Transverse colon (tissue), 4 donors: Measurements from ENCODE around the gene SLC25A6. TPM values are rescaled to one million over a fixed set of nuclear protein-coding genes. Genes with fewer than 3 reads are reported as not detected.
"Not testable (repeated sequence)": the region's sequence is repeated elsewhere in the genome, so short reads cannot be mapped to it uniquely, and the experiment has no call there.

Experiments used
- DNase-seq: peaks from one replicate; pipeline ENCODE4 v3.0.0-alpha.2; 2019
- H3K27ac ChIP-seq, 4 donors: fragments of 200-600 bp; sonication (generic); 2 replicates each; pipeline ENCODE4 v1.5.1; 2016 to 2018; ENCODE audit warnings: inconsistent platforms in 4 of 4
- H3K27me3 ChIP-seq: fragments of 200-600 bp; sonication (generic); 2 replicates; pipeline ENCODE4 v1.5.1; 2017; ENCODE audit warnings: inconsistent platforms
- H3K36me3 ChIP-seq, 4 donors: fragments of 200-600 bp; sonication (generic); 2 replicates each; pipeline ENCODE4 v1.5.1; 2017 to 2019; ENCODE audit warnings: inconsistent platforms in 4 of 4
- H3K4me1 ChIP-seq, 4 donors: fragments of 200-600 bp; sonication (generic); 2 replicates each; pipeline ENCODE4 v1.5.1; 2017 to 2020; ENCODE audit warnings: inconsistent platforms in 4 of 4
- H3K4me3 ChIP-seq, 4 donors: fragments of 200-600 bp; sonication (generic); 1 replicate in 1 of 4; 2 replicates in 3 of 4; pipeline versions ENCODE4 v1.5.1 to v1.6.1; 2017 to 2019; ENCODE audit warnings: inconsistent platforms in 4 of 4
- H3K9me3 ChIP-seq, 2 donors: fragments of 200-600 bp; sonication (generic); 2 replicates each; pipeline ENCODE4 v1.5.1; 2017 to 2019; ENCODE audit warnings: inconsistent platforms in 2 of 2
- EP300 ChIP-seq: sonication (generic); formaldehyde crosslinking; IDR thresholded peaks from one replicate; pipeline ENCODE4 v1.6.1; 2017; ENCODE audit warnings: antibody characterized with exemption, low read depth
- POLR2A ChIP-seq: fragments of 450-650 bp; IDR thresholded peaks from one replicate; pipeline ENCODE4 v1.6.1; 2016; ENCODE audit warnings: antibody characterized with exemption, mild to moderate bottlenecking, moderate library complexity
- POLR2AphosphoS5 ChIP-seq, 3 donors: sonication (generic); formaldehyde crosslinking; IDR thresholded peaks; one replicate each; pipeline ENCODE4 v1.6.1; 2016; ENCODE audit warnings: antibody characterized with exemption in 3 of 3
- WGBS, 2 donors: methylation state at CpG; one replicate each; pipeline ENCODE4 v1.1.5; 2018; ENCODE audit warnings: low coverage in 1 of 2; 5-methylcytosine and 5-hydroxymethylcytosine counted together
- in situ Hi-C, 4 donors: fragments of 200-750 bp; cut with MboI; loops; one replicate each; pipeline versions ENCODE4 v1.15.0 to v1.15.1; 2017; ENCODE audit warnings: low sequenced_read_pairs in 3 of 4, low pct_ligation_motif_present in 1 of 4, low pct_unique_long_range_greater_than_20kb in 1 of 4
- intact Hi-C: fragments of 100-400 bp; cut with DNase I; formaldehyde crosslinking; loops from one replicate; pipeline ENCODE4 v1.15.1; 2023; ENCODE audit warnings: low total_unique reads
- total RNA-seq, 4 donors: library from RNA; depleted of rRNA; stranded (reverse); fragments of >200 nt; gene quantifications; one replicate each; pipeline ENCODE4 v1.1.0, GENCODE V29; 2016
- TF ChIP-seq, protein P1 (sequence below), 5 experiments: fragments of 200-600 bp in 3 of 5; fragments of 450-650 bp in 2 of 5; sonication (generic) in 3 of 5; IDR thresholded peaks; 1 replicate in 2 of 5; 2 replicates in 3 of 5; pipeline ENCODE4 v1.5.1; 2016 to 2017; ENCODE audit warnings: antibody characterized with exemption in 5 of 5, inconsistent platforms in 3 of 5, mild to moderate bottlenecking in 2 of 5, moderate library complexity in 1 of 5

SLC25A6 gene
- total RNA-seq, 4 donors from 2014 or later = 473 to 699 (median 574) TPM

DNA sequence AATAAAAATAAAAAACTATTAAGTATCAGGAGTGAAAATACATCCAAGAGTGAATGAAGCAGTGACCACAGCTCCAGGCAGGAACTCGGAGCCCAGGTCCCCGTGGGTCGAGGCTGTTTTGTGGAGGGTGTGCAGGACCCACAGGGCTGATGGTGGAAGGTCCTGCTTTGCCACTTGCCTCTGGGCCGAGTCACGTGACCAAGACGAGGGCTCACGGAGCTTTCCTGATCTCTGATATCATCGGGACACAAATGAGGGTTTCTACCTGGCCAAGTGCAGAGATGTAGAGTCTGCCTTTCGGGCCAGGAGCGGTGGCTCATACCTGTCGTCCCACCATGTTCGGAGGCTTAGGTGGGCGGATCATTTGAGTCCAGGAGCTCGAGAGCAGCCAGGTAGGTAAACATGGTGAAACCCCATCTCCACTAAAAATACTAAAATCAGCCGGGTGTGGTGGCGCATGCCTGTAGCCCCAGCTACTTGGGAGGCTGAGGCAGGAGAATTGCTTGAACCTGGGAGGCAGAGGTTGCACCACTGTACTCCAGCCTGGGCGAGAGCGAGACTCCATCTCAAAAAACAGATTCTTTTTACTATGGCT, 7.2 kb downstream of the SLC25A6 start:
- H3K27ac ChIP-seq = no peak overlapping the region
- peaks cover 1 to 53% (median 29%) of the 10 kb centered on the region in 4 donors for H3K36me3 ChIP-seq
- in situ Hi-C loops (loop anchor here in 1 of 4 donors (25.0 kb wide), 1 partner anchor 203 kb away; the partner anchor contains the start of gene AKAP17A), intact Hi-C loops (no loop called here)
- no peak for DNase-seq
- no peaks in the 10 kb centered on the region for H3K27me3 ChIP-seq
- TF ChIP-seq EP300 (no peak), POLR2AphosphoS5 (IDR thresholded peaks at IDR 0.05) (peak in 2 of 3 donors; percentile 21 to 55), POLR2A (peak; percentile 5)
- no peaks in the 10 kb centered on the region for H3K9me3 ChIP-seq
- WGBS, 2 donors = 77 to 93% methylated on average over 7 to 18 of the region's 18 CpGs
- peaks cover 0 to 34% (median 17%) of the 10 kb centered on the region in 4 donors for H3K4me1 ChIP-seq
- no peak overlapping the region for H3K4me3 ChIP-seq

DNA sequence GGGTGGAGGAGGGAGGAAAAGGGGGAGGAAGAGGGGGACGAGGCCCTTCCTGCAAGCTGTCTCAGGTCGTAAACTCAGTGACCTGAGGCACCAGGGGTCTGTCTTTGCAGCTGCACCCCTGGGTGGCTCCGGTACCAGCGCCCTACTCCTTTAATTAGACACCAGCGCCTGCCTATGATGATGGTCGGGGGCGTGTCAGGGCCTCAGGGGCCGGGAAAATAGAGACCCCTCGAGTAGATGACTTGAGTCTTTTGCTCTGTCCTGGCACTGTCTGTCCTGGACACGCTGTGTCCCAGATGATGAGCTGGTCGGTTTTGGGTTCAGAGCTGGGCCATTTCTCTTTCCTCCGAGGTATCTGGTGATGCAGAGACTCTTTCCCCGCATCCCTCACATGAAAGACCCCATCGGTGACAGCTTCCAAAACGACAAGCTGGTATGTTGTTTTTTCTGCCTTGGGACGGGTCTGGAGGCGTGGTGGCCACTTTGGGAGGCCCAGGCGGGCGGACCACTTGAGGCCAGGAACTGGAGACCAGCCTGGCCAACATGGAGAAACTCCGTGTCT, 11.2 kb downstream of the SLC25A6 start:
- no peak for DNase-seq
- Histone ChIP-seq H3K36me3 (peaks cover 0 to 13% (median 5%) of the 10 kb centered on the region in 4 donors), H3K27ac (peak overlapping the region in 2 of 4 donors; percentile 14 to 37), H3K9me3 (no peaks in the 10 kb centered on the region), H3K4me1 (peaks cover 0 to 17% (median 2%) of the 10 kb centered on the region in 4 donors), H3K4me3 (no peak overlapping the region), H3K27me3 (no peaks in the 10 kb centered on the region)
- in situ Hi-C loops = loop anchor here in 1 of 4 donors (25.0 kb wide), 1 partner anchor 207 kb away; the partner anchor contains the start of gene AKAP17A
- 50% methylated on average over 20 of the region's 20 CpGs; no CpG with 5 or more reads in 1 of the 2 donors for WGBS, 2 donors
- TF ChIP-seq POLR2AphosphoS5 (IDR thresholded peaks at IDR 0.05) (peak in 2 of 3 donors; percentile 33 to 40), EP300 (no peak), POLR2A (peak; percentile 29)
- TF ChIP-seq, protein P1, sequence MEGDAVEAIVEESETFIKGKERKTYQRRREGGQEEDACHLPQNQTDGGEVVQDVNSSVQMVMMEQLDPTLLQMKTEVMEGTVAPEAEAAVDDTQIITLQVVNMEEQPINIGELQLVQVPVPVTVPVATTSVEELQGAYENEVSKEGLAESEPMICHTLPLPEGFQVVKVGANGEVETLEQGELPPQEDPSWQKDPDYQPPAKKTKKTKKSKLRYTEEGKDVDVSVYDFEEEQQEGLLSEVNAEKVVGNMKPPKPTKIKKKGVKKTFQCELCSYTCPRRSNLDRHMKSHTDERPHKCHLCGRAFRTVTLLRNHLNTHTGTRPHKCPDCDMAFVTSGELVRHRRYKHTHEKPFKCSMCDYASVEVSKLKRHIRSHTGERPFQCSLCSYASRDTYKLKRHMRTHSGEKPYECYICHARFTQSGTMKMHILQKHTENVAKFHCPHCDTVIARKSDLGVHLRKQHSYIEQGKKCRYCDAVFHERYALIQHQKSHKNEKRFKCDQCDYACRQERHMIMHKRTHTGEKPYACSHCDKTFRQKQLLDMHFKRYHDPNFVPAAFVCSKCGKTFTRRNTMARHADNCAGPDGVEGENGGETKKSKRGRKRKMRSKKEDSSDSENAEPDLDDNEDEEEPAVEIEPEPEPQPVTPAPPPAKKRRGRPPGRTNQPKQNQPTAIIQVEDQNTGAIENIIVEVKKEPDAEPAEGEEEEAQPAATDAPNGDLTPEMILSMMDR (IDR thresholded peaks at IDR 0.05) = no peak
- intact Hi-C loops = no loop called here

DNA sequence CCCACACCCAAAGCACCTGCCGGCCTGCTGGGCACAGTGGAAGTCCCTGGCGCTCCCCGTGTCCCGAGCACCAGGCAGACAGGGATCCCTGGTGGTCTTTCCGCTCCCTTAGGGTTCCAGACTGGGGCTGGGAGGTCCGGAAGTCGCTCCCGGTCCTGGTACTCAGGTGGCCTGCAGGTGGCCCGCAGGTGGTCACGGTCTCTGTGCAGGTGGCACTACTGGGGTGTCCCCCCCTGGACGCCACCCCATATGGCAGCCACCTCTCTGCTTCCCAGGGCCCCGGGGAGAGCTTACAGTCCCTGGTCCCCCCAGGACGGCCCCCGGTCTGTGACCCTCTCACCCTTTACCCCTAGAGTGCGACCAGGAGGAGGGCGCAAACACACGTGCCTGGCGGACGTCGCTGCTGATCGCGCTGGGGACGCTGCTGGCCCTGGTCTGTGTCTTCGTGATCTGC, 13.6 kb downstream of the SLC25A6 start:
- 86% methylated on average over 22 of the region's 24 CpGs; no CpG with 5 or more reads in 1 of the 2 donors for WGBS, 2 donors
- H3K9me3 ChIP-seq = no peaks in the 10 kb centered on the region
- intact Hi-C loops (no loop called here), in situ Hi-C loops (loop anchor here in 1 of 4 donors (25.0 kb wide), 1 partner anchor 209 kb away; the partner anchor contains the start of gene AKAP17A)
- H3K27ac ChIP-seq = no peak overlapping the region
- peaks cover 0 to 17% (median 2%) of the 10 kb centered on the region in 4 donors for H3K4me1 ChIP-seq
- no peak for TF ChIP-seq EP300
- TF ChIP-seq, protein P1 (IDR thresholded peaks at IDR 0.05) = no peak
- TF ChIP-seq POLR2AphosphoS5 (IDR thresholded peaks at IDR 0.05) = no peak
- TF ChIP-seq POLR2A = peak; percentile 8
- H3K27me3 ChIP-seq = no peaks in the 10 kb centered on the region
- H3K36me3 ChIP-seq = no peaks in the 10 kb centered on the region
- no peak for DNase-seq
- H3K4me3 ChIP-seq = no peak overlapping the region

DNA sequence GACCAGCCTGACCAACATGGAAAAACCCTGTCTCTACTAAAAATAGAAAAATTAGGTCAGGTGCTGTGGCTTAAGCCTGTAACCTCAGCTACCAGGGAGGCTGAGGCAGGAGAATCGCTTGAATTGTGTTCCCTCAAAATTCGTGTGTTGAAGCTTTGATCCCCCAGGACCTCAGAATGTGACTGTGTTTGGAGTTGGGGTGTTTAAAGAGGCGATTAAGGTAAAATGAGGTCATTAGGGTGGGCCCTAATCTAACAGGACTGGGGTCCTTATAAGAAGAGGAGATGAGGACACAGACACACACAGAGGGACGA, 23.6 kb downstream of the SLC25A6 start:
- no peak for DNase-seq
- H3K27ac ChIP-seq = no peak overlapping the region
- H3K4me3 ChIP-seq = no peak overlapping the region
- no peaks in the 10 kb centered on the region for H3K9me3 ChIP-seq
- no peaks in the 10 kb centered on the region for H3K27me3 ChIP-seq
- 89% methylated on average over 4 of the region's 4 CpGs; no CpG with 5 or more reads in 1 of the 2 donors for WGBS, 2 donors
- no peak for TF ChIP-seq POLR2AphosphoS5 (IDR thresholded peaks at IDR 0.05)
- no peak for TF ChIP-seq POLR2A
- no peaks in the 10 kb centered on the region for H3K36me3 ChIP-seq
- no peaks in the 10 kb centered on the region for H3K4me1 ChIP-seq
- intact Hi-C loops = no loop called here
- in situ Hi-C loops = no loop called here

DNA sequence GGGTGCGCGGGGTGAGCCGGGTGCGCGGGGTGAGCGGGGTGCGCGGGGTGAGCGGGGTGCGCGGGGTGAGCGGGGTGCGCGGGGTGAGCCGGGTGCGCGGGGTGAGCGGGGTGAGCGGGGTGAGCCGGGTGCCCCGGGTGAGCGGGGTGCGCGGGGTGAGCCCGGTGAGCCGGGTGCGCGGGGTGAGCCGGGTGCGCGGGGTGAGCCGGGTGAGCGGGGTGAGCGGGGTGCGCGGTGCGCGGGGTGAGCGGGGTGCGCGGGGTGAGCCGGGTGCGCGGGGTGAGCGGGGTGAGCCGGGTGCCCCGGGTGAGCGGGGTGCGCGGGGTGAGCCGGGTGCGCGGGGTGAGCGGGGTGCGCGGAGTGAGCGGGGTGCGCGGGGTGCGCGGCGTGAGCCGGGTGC, 25.6 kb downstream of the SLC25A6 start:
- DNase-seq, H3K36me3 ChIP-seq, H3K4me3 ChIP-seq, H3K27ac ChIP-seq, H3K9me3 ChIP-seq, H3K27me3 ChIP-seq, in situ Hi-C loops, H3K4me1 ChIP-seq, intact Hi-C loops: not testable (repeated sequence)
- WGBS, 2 donors = no CpG with 5 or more reads among the region's 63 CpGs
